DND-41 (cell line): ENCODE results near the gene PRDM5.

Experiments used
- ATAC-seq: fragments of 200-7000 bp; cut with Tn5 transposase; 3 replicates; pipeline ENCODE4 v1.9.1; 2021; ENCODE audit warnings: low read depth; ENCODE audit not compliant: insufficient read depth
- DNase-seq: peaks from one replicate; pipeline ENCODE4 v3.0.0-alpha.2; 2020
- H2AFZ ChIP-seq: 2 replicates; pipeline ENCODE4 v1.6.0; 2012; ENCODE audit warnings: low read depth, low read length
- H3K27ac ChIP-seq: 2 replicates; pipeline ENCODE4 v1.5.1; 2012; ENCODE audit warnings: low read length, inconsistent platforms
- H3K27me3 ChIP-seq: fragments of 200-600 bp; sonication (generic); 2 replicates; pipeline ENCODE4 v1.6.0; 2012; ENCODE audit warnings: low read length, mild to moderate bottlenecking, inconsistent platforms; ENCODE audit not compliant: insufficient read depth, poor library complexity
- H3K36me3 ChIP-seq: 2 replicates; pipeline ENCODE4 v1.5.1; 2012; ENCODE audit warnings: low read length, inconsistent platforms; ENCODE audit not compliant: insufficient read depth
- H3K4me1 ChIP-seq: 2 replicates; pipeline ENCODE4 v1.5.1; 2012; ENCODE audit warnings: mild to moderate bottlenecking, low read length; ENCODE audit not compliant: insufficient read depth
- H3K4me2 ChIP-seq: 2 replicates; pipeline ENCODE4 v1.6.0; 2012; ENCODE audit warnings: mild to moderate bottlenecking, moderate library complexity, low read length, inconsistent platforms; ENCODE audit not compliant: insufficient read depth
- H3K4me3 ChIP-seq, 2 experiments: fragments of 200-600 bp in 1 of 2; shearing (Covaris generic) in 1 of 2; 2 replicates each; pipeline ENCODE4 v1.5.1; 2012 to 2016; ENCODE audit warnings: inconsistent platforms in 2 of 2, low read length in 2 of 2, mild to moderate bottlenecking in 2 of 2, low read depth in 1 of 2, moderate library complexity in 1 of 2
- H3K79me2 ChIP-seq: 2 replicates; pipeline ENCODE4 v1.6.0; 2012; ENCODE audit warnings: low read length, inconsistent platforms; ENCODE audit not compliant: insufficient read depth
- H3K9ac ChIP-seq: 2 replicates; pipeline ENCODE4 v1.6.0; 2012; ENCODE audit warnings: low read depth, mild to moderate bottlenecking, inconsistent platforms, low read length, moderate library complexity
- H3K9me3 ChIP-seq: 2 replicates; pipeline ENCODE4 v1.5.1; 2012; ENCODE audit warnings: low read length, moderate library complexity, mild to moderate bottlenecking, inconsistent platforms; ENCODE audit not compliant: insufficient read depth, severe bottlenecking
- H4K20me1 ChIP-seq: 2 replicates; pipeline ENCODE4 v1.6.0; 2012; ENCODE audit warnings: low read length; ENCODE audit not compliant: insufficient read depth
- CTCF ChIP-seq: IDR thresholded peaks from 2 replicates; pipeline ENCODE4 v1.5.1; 2012; ENCODE audit warnings: borderline replicate concordance, low read length, moderate library complexity, mild to moderate bottlenecking; ENCODE audit not compliant: poor library complexity, severe bottlenecking; ENCODE audit errors: extremely low read depth
- EZH2 ChIP-seq: IDR thresholded peaks from 3 replicates; pipeline ENCODE4 v1.6.1; 2012; ENCODE audit warnings: borderline replicate concordance, low read depth, mild to moderate bottlenecking, moderate library complexity, low read length, inconsistent platforms; ENCODE audit not compliant: severe bottlenecking

Gene PRDM5

DNA sequence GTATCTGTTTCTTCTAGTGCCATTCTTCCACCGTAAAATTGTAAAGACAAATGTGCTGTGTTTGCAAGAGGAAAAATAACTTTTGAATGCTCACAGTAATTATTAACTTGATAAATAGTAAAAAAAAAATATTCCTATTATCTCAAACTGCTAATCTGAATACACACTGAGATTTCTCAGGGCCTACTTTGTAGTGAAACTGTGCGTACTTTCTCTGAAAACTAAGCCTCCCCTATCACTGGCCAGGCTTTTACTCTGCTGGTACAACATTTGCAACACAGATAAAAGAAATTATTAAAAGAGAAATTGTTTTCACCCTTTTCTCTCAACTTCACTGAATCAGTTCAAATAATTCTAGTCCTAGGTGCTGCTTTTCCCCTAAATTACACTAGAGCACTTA lies 137.3 kb downstream of the PRDM5 start:
- ATAC-seq (no peak), DNase-seq (no peak)
- TF ChIP-seq EZH2 = no peak
- no peak for TF ChIP-seq CTCF
- no peak overlapping the region for H3K4me2 ChIP-seq
- no peaks in the 10 kb centered on the region for H3K9me3 ChIP-seq
- H2AFZ ChIP-seq = no peak overlapping the region
- H3K4me3 ChIP-seq = no peak overlapping the region
- no peaks in the 10 kb centered on the region for H3K4me1 ChIP-seq
- no peaks in the 10 kb centered on the region for H3K36me3 ChIP-seq
- H3K27ac ChIP-seq = no peak overlapping the region
- H4K20me1 ChIP-seq = no peaks in the 10 kb centered on the region
- no peak overlapping the region for H3K9ac ChIP-seq
- no peaks in the 10 kb centered on the region for H3K79me2 ChIP-seq
- peaks cover 5% of the 10 kb centered on the region for H3K27me3 ChIP-seq

GRCh38 chr4:120777459-120777858 lies 145.1 kb downstream of the PRDM5 start:
- ATAC-seq = no peak
- H3K79me2 ChIP-seq = no peaks in the 10 kb centered on the region
- no peak overlapping the region for H2AFZ ChIP-seq
- no peak for DNase-seq
- H3K9ac ChIP-seq = no peak overlapping the region
- no peak overlapping the region for H3K4me3 ChIP-seq
- no peak overlapping the region for H3K4me2 ChIP-seq
- no peaks in the 10 kb centered on the region for H4K20me1 ChIP-seq
- H3K27me3 ChIP-seq = no peaks in the 10 kb centered on the region
- H3K36me3 ChIP-seq = no peaks in the 10 kb centered on the region
- H3K4me1 ChIP-seq = no peaks in the 10 kb centered on the region
- TF ChIP-seq CTCF = no peak
- TF ChIP-seq EZH2 = no peak
- no peak overlapping the region for H3K27ac ChIP-seq
- no peaks in the 10 kb centered on the region for H3K9me3 ChIP-seq

- Histone ChIP-seq H4K20me1 (no peaks in the 10 kb centered on the region), H3K9ac (no peak overlapping the region), H3K36me3 (no peaks in the 10 kb centered on the region), H3K4me1 (no peaks in the 10 kb centered on the region), H3K9me3 (no peaks in the 10 kb centered on the region), H2AFZ (no peak overlapping the region), H3K79me2 (no peaks in the 10 kb centered on the region), H3K4me2 (no peak overlapping the region), H3K4me3 (no peak overlapping the region), H3K27me3 (no peaks in the 10 kb centered on the region), H3K27ac (no peak overlapping the region)
- TF ChIP-seq CTCF = no peak
- no peak for TF ChIP-seq EZH2
- ATAC-seq (no peak), DNase-seq (no peak)
Measured at GRCh38 chr4:120775431-120775830, 147.1 kb downstream of the PRDM5 start.

- ATAC-seq (no peak), DNase-seq (no peak)
- Histone ChIP-seq H3K4me2 (no peak overlapping the region), H3K9me3 (no peaks in the 10 kb centered on the region), H3K27ac (no peak overlapping the region), H3K27me3 (no peaks in the 10 kb centered on the region), H4K20me1 (no peaks in the 10 kb centered on the region), H3K4me3 (no peak overlapping the region), H3K36me3 (no peaks in the 10 kb centered on the region), H2AFZ (no peak overlapping the region), H3K79me2 (no peaks in the 10 kb centered on the region), H3K4me1 (no peaks in the 10 kb centered on the region), H3K9ac (no peak overlapping the region)
- TF ChIP-seq CTCF (no peak), EZH2 (no peak)
Measured at GRCh38 chr4:120773641-120774040, 148.9 kb downstream of the PRDM5 start.
